ENCODE data around the gene HS6ST3.

The HS6ST3 gene

GRCh38 chr13:96391606-96392005, 301.7 kb downstream of the HS6ST3 start:
- Histone ChIP-seq H3K4me1 (ENCODE audit: control insufficient read depth, insufficient read depth, low read length) (peaks cover 8% of the 10 kb centered on the region), H3K4me3 (ENCODE audit: low read depth, low read length) (no peak overlapping the region), H3K9me3 (ENCODE audit: control insufficient read depth, insufficient read depth, low read depth, low read length) (no peaks in the 10 kb centered on the region), H3K27me3 (ENCODE audit: control insufficient read depth, insufficient read depth, low read length) (no peaks in the 10 kb centered on the region), H3K27ac (ENCODE audit: low read depth, low read length) (no peak overlapping the region), H3K9ac (ENCODE audit: low read length) (no peak overlapping the region), H3K36me3 (ENCODE audit: control insufficient read depth, insufficient read depth, low read length) (no peaks in the 10 kb centered on the region)

GRCh38 chr13:96397807-96398206, 307.9 kb downstream of the HS6ST3 start:
- Histone ChIP-seq H3K36me3 (ENCODE audit: control insufficient read depth, insufficient read depth, low read length) (no peaks in the 10 kb centered on the region), H3K4me1 (ENCODE audit: control insufficient read depth, insufficient read depth, low read length) (no peaks in the 10 kb centered on the region), H3K9me3 (ENCODE audit: control insufficient read depth, insufficient read depth, low read depth, low read length) (no peaks in the 10 kb centered on the region), H3K27me3 (ENCODE audit: control insufficient read depth, insufficient read depth, low read length) (no peaks in the 10 kb centered on the region), H3K27ac (ENCODE audit: low read depth, low read length) (no peak overlapping the region), H3K4me3 (ENCODE audit: low read depth, low read length) (no peak overlapping the region), H3K9ac (ENCODE audit: low read length) (no peak overlapping the region)

GRCh38 chr13:96398486-96398885, 308.6 kb downstream of the HS6ST3 start:
- H3K9ac ChIP-seq (ENCODE audit: low read length), result no peak overlapping the region
- H3K27ac ChIP-seq (ENCODE audit: low read depth, low read length), result no peak overlapping the region
- H3K4me3 ChIP-seq (ENCODE audit: low read depth, low read length), result no peak overlapping the region
- no peaks in the 10 kb centered on the region for H3K4me1 ChIP-seq (ENCODE audit: control insufficient read depth, insufficient read depth, low read length)
- no peaks in the 10 kb centered on the region for H3K27me3 ChIP-seq (ENCODE audit: control insufficient read depth, insufficient read depth, low read length)
- no peaks in the 10 kb centered on the region for H3K9me3 ChIP-seq (ENCODE audit: control insufficient read depth, insufficient read depth, low read depth, low read length)
- no peaks in the 10 kb centered on the region for H3K36me3 ChIP-seq (ENCODE audit: control insufficient read depth, insufficient read depth, low read length)

GRCh38 chr13:96403241-96403640, 313.3 kb downstream of the HS6ST3 start:
- Histone ChIP-seq H3K27me3 (ENCODE audit: control insufficient read depth, insufficient read depth, low read length) (no peaks in the 10 kb centered on the region), H3K4me3 (ENCODE audit: low read depth, low read length) (no peak overlapping the region), H3K27ac (ENCODE audit: low read depth, low read length) (no peak overlapping the region), H3K9me3 (ENCODE audit: control insufficient read depth, insufficient read depth, low read depth, low read length) (no peaks in the 10 kb centered on the region), H3K36me3 (ENCODE audit: control insufficient read depth, insufficient read depth, low read length) (no peaks in the 10 kb centered on the region), H3K4me1 (ENCODE audit: control insufficient read depth, insufficient read depth, low read length) (peaks cover 8% of the 10 kb centered on the region; the same call in 1 of the 2 replicates), H3K9ac (ENCODE audit: low read length) (no peak overlapping the region)

GRCh38 chr13:96403651-96404050, 313.7 kb downstream of the HS6ST3 start:
- Histone ChIP-seq H3K4me1 (ENCODE audit: control insufficient read depth, insufficient read depth, low read length) (peaks cover 8% of the 10 kb centered on the region; the same call in 1 of the 2 replicates), H3K9me3 (ENCODE audit: control insufficient read depth, insufficient read depth, low read depth, low read length) (no peaks in the 10 kb centered on the region), H3K36me3 (ENCODE audit: control insufficient read depth, insufficient read depth, low read length) (no peaks in the 10 kb centered on the region), H3K27ac (ENCODE audit: low read depth, low read length) (no peak overlapping the region), H3K27me3 (ENCODE audit: control insufficient read depth, insufficient read depth, low read length) (no peaks in the 10 kb centered on the region), H3K9ac (ENCODE audit: low read length) (no peak overlapping the region), H3K4me3 (ENCODE audit: low read depth, low read length) (no peak overlapping the region)

- H3K4me1 ChIP-seq (ENCODE audit: control insufficient read depth, insufficient read depth, low read length), result no peaks in the 10 kb centered on the region; the same call in 1 of the 2 replicates
- H3K9ac ChIP-seq (ENCODE audit: low read length), result no peak overlapping the region
- H3K27me3 ChIP-seq (ENCODE audit: control insufficient read depth, insufficient read depth, low read length), result no peaks in the 10 kb centered on the region
- no peak overlapping the region for H3K27ac ChIP-seq (ENCODE audit: low read depth, low read length)
- H3K9me3 ChIP-seq (ENCODE audit: control insufficient read depth, insufficient read depth, low read depth, low read length), result no peaks in the 10 kb centered on the region
- no peak overlapping the region for H3K4me3 ChIP-seq (ENCODE audit: low read depth, low read length)
- H3K36me3 ChIP-seq (ENCODE audit: control insufficient read depth, insufficient read depth, low read length), result no peaks in the 10 kb centered on the region
These were observed 326.0 kb downstream of the HS6ST3 start for GRCh38 chr13:96415831-96416385.

GRCh38 chr13:96417939-96418685, 328.2 kb downstream of the HS6ST3 start:
- Histone ChIP-seq H3K36me3 (ENCODE audit: control insufficient read depth, insufficient read depth, low read length) (no peaks in the 10 kb centered on the region), H3K9ac (ENCODE audit: low read length) (no peak overlapping the region), H3K4me1 (ENCODE audit: control insufficient read depth, insufficient read depth, low read length) (no peaks in the 10 kb centered on the region; the same call in 1 of the 2 replicates)

GRCh38 chr13:96421314-96421713, 331.4 kb downstream of the HS6ST3 start:
- no peaks in the 10 kb centered on the region for H3K4me1 ChIP-seq (ENCODE audit: control insufficient read depth, insufficient read depth, low read length)
- no peaks in the 10 kb centered on the region for H3K9me3 ChIP-seq (ENCODE audit: control insufficient read depth, insufficient read depth, low read depth, low read length)

More at GRCh38 chr13:96417939-96418685, 328.2 kb downstream of the HS6ST3 start:
- no peak overlapping the region for H3K4me3 ChIP-seq (ENCODE audit: low read depth, low read length)
- no peak overlapping the region for H3K27ac ChIP-seq (ENCODE audit: low read depth, low read length)
- H3K27me3 ChIP-seq (ENCODE audit: control insufficient read depth, insufficient read depth, low read length), result no peaks in the 10 kb centered on the region
- H3K9me3 ChIP-seq (ENCODE audit: control insufficient read depth, insufficient read depth, low read depth, low read length), result no peaks in the 10 kb centered on the region

GRCh38 chr13:96422002-96422401, 332.1 kb downstream of the HS6ST3 start:
- Histone ChIP-seq H3K9ac (ENCODE audit: low read length) (no peak overlapping the region), H3K9me3 (ENCODE audit: control insufficient read depth, insufficient read depth, low read depth, low read length) (no peaks in the 10 kb centered on the region), H3K4me1 (ENCODE audit: control insufficient read depth, insufficient read depth, low read length) (no peaks in the 10 kb centered on the region), H3K4me3 (ENCODE audit: low read depth, low read length) (no peak overlapping the region), H3K36me3 (ENCODE audit: control insufficient read depth, insufficient read depth, low read length) (no peaks in the 10 kb centered on the region), H3K27me3 (ENCODE audit: control insufficient read depth, insufficient read depth, low read length) (no peaks in the 10 kb centered on the region), H3K27ac (ENCODE audit: low read depth, low read length) (no peak overlapping the region)

More at GRCh38 chr13:96421314-96421713, 331.4 kb downstream of the HS6ST3 start:
- Histone ChIP-seq H3K9ac (ENCODE audit: low read length) (no peak overlapping the region), H3K27ac (ENCODE audit: low read depth, low read length) (no peak overlapping the region), H3K4me3 (ENCODE audit: low read depth, low read length) (no peak overlapping the region), H3K36me3 (ENCODE audit: control insufficient read depth, insufficient read depth, low read length) (no peaks in the 10 kb centered on the region), H3K27me3 (ENCODE audit: control insufficient read depth, insufficient read depth, low read length) (no peaks in the 10 kb centered on the region)

- no peak overlapping the region for H3K9ac ChIP-seq (ENCODE audit: low read length)
- no peaks in the 10 kb centered on the region for H3K36me3 ChIP-seq (ENCODE audit: control insufficient read depth, insufficient read depth, low read length)
- H3K9me3 ChIP-seq (ENCODE audit: control insufficient read depth, insufficient read depth, low read depth, low read length), result no peaks in the 10 kb centered on the region
- no peaks in the 10 kb centered on the region for H3K27me3 ChIP-seq (ENCODE audit: control insufficient read depth, insufficient read depth, low read length)
- no peak overlapping the region for H3K4me3 ChIP-seq (ENCODE audit: low read depth, low read length)
- H3K4me1 ChIP-seq (ENCODE audit: control insufficient read depth, insufficient read depth, low read length), result no peaks in the 10 kb centered on the region
- H3K27ac ChIP-seq (ENCODE audit: low read depth, low read length), result no peak overlapping the region
These were observed 336.3 kb downstream of the HS6ST3 start for GRCh38 chr13:96426167-96426566.

GRCh38 chr13:96428911-96429310, 339.0 kb downstream of the HS6ST3 start:
- H3K4me1 ChIP-seq (ENCODE audit: control insufficient read depth, insufficient read depth, low read length), result no peaks in the 10 kb centered on the region
- H3K36me3 ChIP-seq (ENCODE audit: control insufficient read depth, insufficient read depth, low read length), result no peaks in the 10 kb centered on the region
- no peak overlapping the region for H3K9ac ChIP-seq (ENCODE audit: low read length)
- no peak overlapping the region for H3K4me3 ChIP-seq (ENCODE audit: low read depth, low read length)
- H3K27me3 ChIP-seq (ENCODE audit: control insufficient read depth, insufficient read depth, low read length), result no peaks in the 10 kb centered on the region
- no peaks in the 10 kb centered on the region for H3K9me3 ChIP-seq (ENCODE audit: control insufficient read depth, insufficient read depth, low read depth, low read length)
- no peak overlapping the region for H3K27ac ChIP-seq (ENCODE audit: low read depth, low read length)

All from HUES6 (cell line).